DMS 273 (cell line): ENCODE measurements around the gene PHLPP2.
A peak's percentile ranks its signal among the peaks of the same experiment; 100 is the strongest.
"Not testable (repeated sequence)": the region's sequence is repeated elsewhere in the genome, so short reads cannot be mapped to it uniquely, and the experiment has no call there.

Experiments
- DNase-seq: peaks from one replicate; lab custom pipeline; 2025; ENCODE audit not compliant: unreplicated experiment; lab: John Stamatoyannopoulos, UW

PHLPP2 gene

GRCh38 chr16:71625113-71625850 is 99.2 kb downstream of the PHLPP2 start:
- DNase-seq: no peak

- no peak for DNase-seq
Observed at GRCh38 chr16:71623597-71623996, 100.9 kb downstream of the PHLPP2 start.

- DNase-seq: no peak
Observed at GRCh38 chr16:71622088-71622487, 102.4 kb downstream of the PHLPP2 start.

GRCh38 chr16:71618429-71618828 is 106.1 kb downstream of the PHLPP2 start:
- DNase-seq: no peak

GRCh38 chr16:71614956-71615355 is 109.5 kb downstream of the PHLPP2 start:
- not testable (repeated sequence) for DNase-seq

- DNase-seq: peak; percentile 92
Observed at GRCh38 chr16:71610936-71611871, 113.3 kb downstream of the PHLPP2 start.

- DNase-seq: no peak
Observed at GRCh38 chr16:71610447-71610846, 114.1 kb downstream of the PHLPP2 start.

- no peak for DNase-seq
Observed at GRCh38 chr16:71609066-71609465, 115.4 kb downstream of the PHLPP2 start.

GRCh38 chr16:71600822-71601221 is 123.7 kb downstream of the PHLPP2 start:
- DNase-seq: no peak

- DNase-seq: not testable (repeated sequence)
Observed at GRCh38 chr16:71598426-71598825, 126.1 kb downstream of the PHLPP2 start.

GRCh38 chr16:71595340-71595826 is 129.1 kb downstream of the PHLPP2 start:
- DNase-seq: not testable (repeated sequence)
